GM21576 (cell line): Measurements from ENCODE around the gene FGGY.
"Not testable (repeated sequence)": the region's sequence is repeated elsewhere in the genome, so short reads cannot be mapped to it uniquely, and the experiment has no call there.

Experiments used
- ATAC-seq: cut with Tn5 transposase; IDR thresholded peaks from one replicate; pipeline ENCODE4 v1.9.1; 2021; ENCODE audit warnings: mild to moderate bottlenecking, moderate library complexity; ENCODE audit not compliant: unreplicated experiment

FGGY gene

GRCh38 chr1:59716832-59717231 is 419.9 kb downstream of the FGGY start:
- ATAC-seq, result no peak

DNA sequence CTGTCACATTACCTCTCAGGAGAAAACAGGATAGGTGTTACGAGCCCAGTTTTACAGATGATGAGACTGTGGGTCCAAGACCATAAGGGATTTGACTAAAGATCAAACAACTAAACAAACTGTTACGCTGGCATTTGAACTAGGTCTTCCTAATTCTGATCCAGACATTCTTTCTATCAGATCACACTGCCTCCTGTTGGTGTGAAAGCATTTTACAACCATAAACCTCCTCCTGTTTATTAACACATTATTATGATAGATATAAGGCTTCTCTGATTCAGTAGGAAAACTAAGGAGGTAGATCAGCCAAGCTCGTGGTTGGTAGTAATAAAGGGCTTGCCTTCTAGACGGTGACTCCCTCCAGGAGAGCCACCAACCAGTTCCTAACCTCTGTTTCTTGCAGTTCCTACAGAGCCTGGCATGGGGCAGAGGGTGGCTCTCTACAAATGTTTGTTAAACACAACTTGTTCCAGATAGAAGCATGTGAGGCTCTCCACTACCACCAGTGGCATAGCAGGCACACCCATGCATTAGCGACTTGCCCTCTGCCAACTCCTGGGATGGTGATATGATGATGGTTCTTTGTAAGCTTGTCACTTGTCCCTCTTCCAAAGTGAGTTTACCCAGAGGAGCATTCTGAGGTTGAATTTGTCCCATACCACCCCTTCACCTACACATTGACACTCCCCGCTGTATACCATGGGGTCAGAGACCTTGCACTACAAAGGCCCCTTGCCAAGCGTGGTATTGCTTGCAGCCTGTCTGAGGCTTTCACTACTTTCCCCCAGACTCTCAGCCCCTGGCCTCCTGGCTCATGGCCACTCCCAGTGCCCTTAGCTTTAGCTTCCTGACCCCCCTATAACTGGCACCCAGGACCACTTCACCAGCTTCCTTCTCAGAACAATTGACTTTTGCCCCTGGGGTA is 421.4 kb downstream of the FGGY start:
- no peak for ATAC-seq

DNA sequence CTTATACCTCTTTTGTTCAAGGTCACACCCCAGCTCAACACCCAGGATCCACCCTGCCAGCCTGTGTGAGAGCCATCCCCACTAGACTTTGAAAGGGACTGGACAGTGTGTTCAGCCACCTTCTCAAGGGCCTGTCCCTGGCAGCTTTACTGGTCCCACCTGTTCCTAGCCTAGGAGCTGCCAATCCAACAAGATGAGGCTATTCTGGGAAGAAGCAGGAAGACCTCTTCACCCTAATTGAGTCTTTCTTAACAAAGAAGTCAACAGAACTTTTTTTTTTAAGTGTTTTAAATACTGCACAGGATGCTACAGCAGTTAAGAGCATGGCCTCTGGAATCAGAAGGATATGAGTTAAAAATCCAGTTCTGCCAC is 422.1 kb downstream of the FGGY start:
- no peak for ATAC-seq

- no peak for ATAC-seq
Measured at GRCh38 chr1:59720326-59721115, 423.6 kb downstream of the FGGY start.

DNA sequence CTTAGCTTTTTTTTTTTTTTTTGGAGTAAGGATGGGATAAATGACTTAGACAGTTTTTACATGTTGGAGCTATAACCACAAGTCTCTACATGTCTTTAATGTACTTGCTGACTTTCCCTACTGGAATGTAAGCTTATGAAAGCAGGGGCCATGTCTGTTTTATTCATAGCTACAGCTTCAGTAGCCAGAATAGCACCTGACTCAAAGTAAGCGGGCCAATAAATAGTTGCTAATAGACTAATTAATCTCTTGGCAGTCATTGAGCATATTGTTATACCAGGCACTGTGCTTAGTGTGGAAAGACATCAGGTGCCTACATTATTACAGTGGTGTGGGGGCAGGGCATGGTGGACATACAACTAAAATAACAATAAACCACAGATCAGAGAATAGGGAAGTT is 433.4 kb downstream of the FGGY start:
- no peak for ATAC-seq

GRCh38 chr1:59730759-59731478 is 434.0 kb downstream of the FGGY start:
- ATAC-seq, result no peak

GRCh38 chr1:59731591-59731990 is 434.7 kb downstream of the FGGY start:
- no peak for ATAC-seq

DNA sequence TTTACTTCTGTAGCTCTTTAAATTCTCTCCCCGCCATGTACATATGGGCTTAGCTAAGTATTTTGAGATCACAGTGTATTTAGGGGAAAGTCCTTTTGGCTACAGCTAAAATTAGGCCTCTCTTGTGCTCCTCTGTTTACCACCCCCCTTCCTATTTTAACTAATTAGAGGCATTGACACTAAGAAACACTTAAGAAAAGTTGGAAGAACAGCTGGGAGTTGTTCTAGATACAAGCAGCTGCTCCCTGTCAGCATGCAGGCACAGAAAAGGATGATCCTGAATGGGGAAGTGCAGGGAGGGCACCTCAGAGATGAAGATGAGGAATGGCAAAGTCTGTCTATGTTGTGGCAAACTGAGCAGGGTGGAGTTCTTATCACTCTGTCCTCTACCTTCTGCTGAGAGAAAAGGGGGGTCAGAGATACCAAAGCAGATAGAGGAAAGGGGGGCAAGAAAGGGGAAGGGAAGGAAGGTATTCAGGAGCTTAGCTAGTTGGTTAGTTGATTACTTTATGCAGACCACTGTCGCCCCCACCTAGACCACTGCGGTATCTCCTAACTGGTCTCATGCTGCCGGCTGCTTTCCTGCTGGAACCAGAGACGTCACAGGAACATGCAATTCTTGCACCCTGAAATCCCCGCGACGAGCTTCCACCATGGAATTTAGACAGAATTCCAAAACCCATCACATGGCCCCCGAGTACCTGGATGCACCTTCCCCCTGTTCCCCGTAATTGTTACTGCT is 435.5 kb downstream of the FGGY start:
- no peak for ATAC-seq

DNA sequence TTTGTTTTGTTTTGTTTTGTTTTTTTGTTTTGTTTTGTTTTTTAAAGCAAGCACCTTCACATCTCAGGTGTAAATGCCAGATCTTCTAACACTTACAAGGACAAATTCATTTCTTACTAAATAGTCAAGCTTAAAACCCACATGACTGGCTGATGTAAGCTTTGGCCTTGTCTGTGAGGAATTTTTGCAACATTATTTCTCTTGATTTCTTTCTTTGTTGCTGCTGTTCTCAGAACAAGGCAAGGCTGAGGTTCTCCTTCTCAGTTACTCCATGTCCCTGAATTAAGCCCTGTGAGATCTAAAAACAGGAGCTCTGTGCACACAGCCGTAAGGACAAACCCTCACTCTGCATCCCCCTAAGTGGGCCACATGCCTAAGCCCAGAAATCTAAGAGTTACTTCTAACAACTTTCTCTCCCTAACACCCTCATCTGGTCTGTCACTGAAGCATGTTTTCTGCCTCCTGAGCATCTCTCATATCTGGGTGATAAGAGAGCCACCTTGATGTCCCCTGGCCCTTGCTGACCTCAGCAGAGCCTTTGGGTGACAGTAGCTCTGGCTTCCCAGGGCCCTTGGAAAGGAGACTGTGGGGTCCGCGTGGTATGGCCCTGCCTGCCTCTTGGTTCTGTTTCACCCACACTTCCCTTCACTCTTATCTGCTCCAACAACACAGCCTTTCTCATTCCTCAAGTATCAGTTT is 436.7 kb downstream of the FGGY start:
- no peak for ATAC-seq

DNA sequence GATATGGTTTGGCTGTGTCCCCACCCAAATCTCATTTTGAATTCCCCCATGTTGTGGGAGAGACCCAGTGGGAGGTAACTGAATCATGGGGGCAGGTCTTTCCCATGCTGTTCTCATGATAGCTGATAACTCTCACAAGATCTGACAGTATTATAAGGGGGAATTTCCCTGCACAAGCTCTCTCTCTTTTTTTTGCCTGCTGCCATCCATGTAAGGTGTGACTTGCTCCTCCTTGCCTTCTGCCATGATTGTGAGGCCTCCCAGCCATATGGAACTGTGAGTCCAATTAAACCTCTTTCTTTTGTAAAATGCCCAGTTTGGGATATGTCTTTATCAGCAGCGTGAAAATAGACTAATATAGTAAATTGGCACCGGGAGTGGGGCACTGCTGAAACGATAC is 439.0 kb downstream of the FGGY start:
- not testable (repeated sequence) for ATAC-seq

DNA sequence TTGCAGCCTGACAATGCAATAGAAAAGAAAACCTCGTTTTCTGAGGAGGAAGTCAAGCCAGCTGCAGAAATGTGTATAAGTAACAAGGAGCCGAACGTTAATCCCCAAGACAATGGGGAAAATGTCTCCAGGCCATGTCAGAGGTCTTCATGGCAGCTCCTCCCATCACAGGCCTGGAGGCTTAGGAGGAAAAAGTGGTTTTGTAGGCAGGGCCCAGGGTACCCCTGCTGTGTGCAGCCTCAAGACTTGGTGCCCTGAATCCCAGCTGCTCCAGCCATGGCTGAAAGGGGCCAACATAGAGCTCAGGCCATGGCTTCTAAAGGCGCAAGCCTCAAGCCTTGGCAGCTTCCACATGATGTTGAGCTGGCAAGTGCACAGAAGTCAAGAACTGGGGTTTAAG is 439.9 kb downstream of the FGGY start:
- ATAC-seq, result no peak

- no peak for ATAC-seq
Measured at GRCh38 chr1:59737638-59738037, 440.7 kb downstream of the FGGY start.

GRCh38 chr1:59738152-59738551 is 441.3 kb downstream of the FGGY start:
- ATAC-seq, result no peak

GRCh38 chr1:59738591-59739015 is 441.7 kb downstream of the FGGY start:
- ATAC-seq, result no peak

DNA sequence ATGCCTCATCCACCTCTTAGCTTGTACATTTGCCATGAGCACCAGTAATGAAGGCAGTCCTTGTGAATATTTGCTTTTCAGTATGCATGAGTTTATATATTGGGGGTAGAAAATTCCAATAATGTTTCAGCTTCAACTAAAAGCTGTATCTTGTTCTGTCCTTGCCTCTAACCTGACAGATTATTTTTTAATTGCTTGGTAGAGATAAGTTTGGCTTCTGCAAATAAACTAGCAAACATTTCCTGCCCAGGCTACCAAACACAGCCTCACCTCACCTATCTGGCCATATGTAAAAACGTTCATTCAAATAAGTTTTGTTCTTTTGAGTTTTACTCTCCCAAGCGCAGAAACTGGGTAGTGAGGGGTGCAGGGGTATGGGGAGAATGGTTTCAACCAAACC is 442.2 kb downstream of the FGGY start:
- ATAC-seq, result no peak

- ATAC-seq, result no peak
Measured at GRCh38 chr1:59742526-59742925, 445.6 kb downstream of the FGGY start.

GRCh38 chr1:59743324-59744091 is 446.6 kb downstream of the FGGY start:
- ATAC-seq, result no peak

- ATAC-seq, result no peak
Measured at GRCh38 chr1:59747420-59748024, 450.6 kb downstream of the FGGY start.

GRCh38 chr1:59748123-59748522 is 451.2 kb downstream of the FGGY start:
- ATAC-seq, result no peak
